ENCODE data around the gene ROR1. TPM values are rescaled to one million over a fixed set of nuclear protein-coding genes. Genes with fewer than 3 reads are reported as not detected.

Gene ROR1
- total RNA-seq, 1 donor = 0.10 TPM

DNA sequence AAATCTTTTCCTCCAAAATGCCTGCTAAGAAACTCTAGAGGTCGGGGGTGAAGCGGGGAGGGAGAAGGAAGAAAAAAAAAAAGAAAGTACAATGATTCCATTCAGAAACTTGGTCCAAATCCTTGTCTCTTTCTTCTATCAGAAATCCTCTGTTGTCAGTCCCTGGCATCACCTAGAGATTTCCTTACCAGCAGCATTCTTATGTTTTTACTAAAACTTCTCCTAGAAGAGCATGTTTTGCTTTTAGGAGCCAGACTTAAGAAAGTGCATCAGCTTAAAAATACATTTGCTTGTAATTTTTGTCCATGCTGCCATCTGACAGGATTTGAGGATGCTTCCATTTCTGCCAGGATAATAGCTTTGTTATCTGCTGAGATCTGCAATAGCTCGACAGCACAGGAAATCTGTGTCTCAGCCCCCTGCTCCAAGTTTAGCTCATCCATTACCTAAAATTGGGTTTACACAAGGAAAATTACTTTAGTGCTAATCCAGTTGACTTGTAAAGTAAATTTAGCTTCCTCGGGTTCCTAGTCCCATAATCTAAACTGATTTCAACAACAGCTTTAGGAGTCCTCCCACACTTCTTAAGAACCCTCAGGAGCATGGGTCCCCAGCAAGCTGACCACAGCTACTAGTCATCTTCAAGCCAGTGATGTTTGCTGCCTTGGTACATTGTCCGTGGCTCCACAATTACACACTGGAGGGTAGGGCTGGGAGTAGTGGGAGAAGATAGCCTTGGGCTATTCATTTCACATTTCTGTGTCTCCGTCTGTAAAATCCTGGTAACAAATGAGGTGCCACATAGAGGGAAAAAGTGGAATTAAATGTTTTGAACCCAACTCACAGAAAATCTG, 337.3 kb downstream of the ROR1 start:
- H3K27me3 ChIP-seq (ENCODE audit: insufficient read depth, low read length) = no peaks in the 10 kb centered on the region
- H3K9me3 ChIP-seq (ENCODE audit: low read depth, low read length) = no peaks in the 10 kb centered on the region
- H3K4me1 ChIP-seq (ENCODE audit: insufficient read depth, low read length) = no peaks in the 10 kb centered on the region
- no peak overlapping the region for H3K4me3 ChIP-seq (ENCODE audit: low read length)

GRCh38 chr1:64111787-64112186, 338.0 kb downstream of the ROR1 start:
- Histone ChIP-seq H3K4me1 (ENCODE audit: insufficient read depth, low read length) (no peaks in the 10 kb centered on the region), H3K9me3 (ENCODE audit: low read depth, low read length) (no peaks in the 10 kb centered on the region), H3K4me3 (ENCODE audit: low read length) (no peak overlapping the region), H3K27me3 (ENCODE audit: insufficient read depth, low read length) (no peaks in the 10 kb centered on the region)

DNA sequence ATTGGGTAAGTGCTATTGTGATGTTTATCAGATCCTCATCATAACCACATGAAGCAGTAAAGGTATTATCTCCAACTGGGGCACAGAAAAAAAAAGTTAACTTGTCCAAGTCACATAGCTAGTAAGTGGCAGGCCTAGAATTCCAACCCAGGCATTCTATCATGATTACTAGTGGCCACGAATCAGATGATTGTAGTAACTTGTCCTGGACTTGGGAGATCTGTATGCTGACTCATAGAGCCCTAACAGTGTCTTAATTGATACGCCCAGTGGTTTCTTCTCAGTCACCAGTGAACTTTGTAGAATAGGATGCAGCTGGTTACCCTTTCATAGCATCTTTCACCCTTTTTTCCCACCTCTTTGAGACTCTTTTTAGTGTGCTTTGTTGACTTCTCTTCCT, 338.5 kb downstream of the ROR1 start:
- no peaks in the 10 kb centered on the region for H3K9me3 ChIP-seq (ENCODE audit: low read depth, low read length)

DNA sequence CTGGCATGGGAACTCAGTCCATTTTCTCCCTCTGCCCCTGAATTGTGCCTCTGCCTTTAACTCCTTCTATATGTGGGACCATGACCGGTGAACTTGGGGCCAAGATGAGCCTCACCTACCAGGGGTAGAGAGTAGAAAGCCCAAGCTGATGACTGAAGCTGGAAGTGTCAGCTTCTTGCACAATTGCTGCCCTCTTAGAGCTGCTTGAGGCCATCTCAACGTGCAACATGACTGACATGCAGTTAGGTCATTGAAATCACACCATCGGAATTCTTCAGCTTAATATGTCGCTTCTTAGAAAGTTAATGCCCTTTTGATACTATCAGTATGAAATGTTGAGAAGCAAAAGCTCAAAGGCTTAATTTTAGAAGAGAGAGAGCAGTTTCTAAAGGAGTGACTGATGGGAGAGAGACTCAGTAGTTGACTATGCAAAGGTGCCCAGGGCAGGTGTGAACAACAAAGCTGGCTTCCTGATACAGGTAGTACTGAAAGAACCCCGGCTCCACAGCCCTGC, 340.3 kb downstream of the ROR1 start:
- H3K4me1 ChIP-seq (ENCODE audit: insufficient read depth, low read length) = no peaks in the 10 kb centered on the region
- H3K4me3 ChIP-seq (ENCODE audit: low read length) = no peak overlapping the region
- no peaks in the 10 kb centered on the region for H3K27me3 ChIP-seq (ENCODE audit: insufficient read depth, low read length)
- H3K9me3 ChIP-seq (ENCODE audit: low read depth, low read length) = no peaks in the 10 kb centered on the region

More for the DNA sequence above, 338.5 kb downstream of the ROR1 start:
- Histone ChIP-seq H3K4me1 (ENCODE audit: insufficient read depth, low read length) (no peaks in the 10 kb centered on the region), H3K4me3 (ENCODE audit: low read length) (no peak overlapping the region), H3K27me3 (ENCODE audit: insufficient read depth, low read length) (no peaks in the 10 kb centered on the region)

GRCh38 chr1:64116537-64116936, 342.7 kb downstream of the ROR1 start:
- H3K27me3 ChIP-seq (ENCODE audit: insufficient read depth, low read length) = no peaks in the 10 kb centered on the region
- H3K4me3 ChIP-seq (ENCODE audit: low read length) = no peak overlapping the region
- H3K9me3 ChIP-seq (ENCODE audit: low read depth, low read length) = no peaks in the 10 kb centered on the region
- H3K4me1 ChIP-seq (ENCODE audit: insufficient read depth, low read length) = no peaks in the 10 kb centered on the region

DNA sequence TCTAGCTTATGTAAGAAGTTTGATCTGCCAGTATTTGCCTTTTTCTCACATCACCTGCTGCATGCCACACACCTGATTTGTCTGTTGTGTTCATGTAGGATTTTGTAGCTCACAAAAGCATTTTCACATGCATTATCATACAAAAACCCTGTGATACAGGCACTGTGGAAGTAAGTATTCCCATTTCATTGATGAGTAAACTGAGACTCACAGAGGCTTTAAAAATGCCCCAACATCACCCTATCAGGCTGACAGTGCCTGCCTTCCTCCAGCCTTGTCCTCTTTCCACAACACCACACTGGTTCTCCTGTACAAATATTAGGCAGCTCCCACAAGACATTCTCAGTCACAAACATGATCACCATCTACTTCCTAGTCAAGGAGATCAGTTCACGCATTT, 343.7 kb downstream of the ROR1 start:
- Histone ChIP-seq H3K4me1 (ENCODE audit: insufficient read depth, low read length) (no peaks in the 10 kb centered on the region), H3K9me3 (ENCODE audit: low read depth, low read length) (no peaks in the 10 kb centered on the region), H3K4me3 (ENCODE audit: low read length) (no peak overlapping the region), H3K27me3 (ENCODE audit: insufficient read depth, low read length) (no peaks in the 10 kb centered on the region)

DNA sequence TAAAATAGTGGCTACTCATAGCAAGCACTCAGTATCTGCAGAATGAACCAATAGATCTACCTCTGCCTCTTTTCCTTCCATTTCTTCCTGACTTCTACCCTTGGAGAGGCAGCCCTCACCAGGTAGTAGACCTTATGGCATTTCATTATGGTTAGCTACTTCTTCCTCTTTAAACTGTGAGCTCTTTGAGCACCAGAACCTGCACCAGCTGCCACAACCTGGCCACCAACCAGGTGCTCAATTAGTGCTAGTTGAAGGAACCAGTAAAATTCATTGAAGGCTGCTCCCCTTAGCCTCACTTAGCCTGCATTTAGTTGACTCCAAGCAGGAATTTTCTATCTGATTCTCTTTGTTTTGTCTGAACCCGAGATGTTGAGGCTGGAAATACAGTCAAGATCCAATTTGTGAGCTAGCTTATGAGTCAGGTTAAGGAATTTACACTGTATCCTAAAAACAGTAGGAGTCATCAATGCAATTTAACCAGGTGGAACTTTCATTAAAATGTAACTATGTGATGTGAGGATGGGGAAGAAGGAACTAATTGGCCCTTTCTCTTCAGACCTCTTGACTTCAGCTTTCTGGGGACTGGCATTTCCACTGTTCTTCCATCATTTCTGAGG, 348.1 kb downstream of the ROR1 start:
- no peaks in the 10 kb centered on the region for H3K27me3 ChIP-seq (ENCODE audit: insufficient read depth, low read length)
- H3K9me3 ChIP-seq (ENCODE audit: low read depth, low read length) = no peaks in the 10 kb centered on the region
- H3K4me3 ChIP-seq (ENCODE audit: low read length) = no peak overlapping the region
- no peaks in the 10 kb centered on the region for H3K4me1 ChIP-seq (ENCODE audit: insufficient read depth, low read length)

- no peaks in the 10 kb centered on the region for H3K27me3 ChIP-seq (ENCODE audit: insufficient read depth, low read length)
- no peak overlapping the region for H3K4me3 ChIP-seq (ENCODE audit: low read length)
- no peaks in the 10 kb centered on the region for H3K9me3 ChIP-seq (ENCODE audit: low read depth, low read length)
- no peaks in the 10 kb centered on the region for H3K4me1 ChIP-seq (ENCODE audit: insufficient read depth, low read length)
Observed at GRCh38 chr1:64122588-64122987, 348.8 kb downstream of the ROR1 start.

GRCh38 chr1:64124704-64125440, 351.1 kb downstream of the ROR1 start:
- no peaks in the 10 kb centered on the region for H3K4me1 ChIP-seq (ENCODE audit: insufficient read depth, low read length)
- H3K9me3 ChIP-seq (ENCODE audit: low read depth, low read length) = no peaks in the 10 kb centered on the region
- no peak overlapping the region for H3K4me3 ChIP-seq (ENCODE audit: low read length)
- H3K27me3 ChIP-seq (ENCODE audit: insufficient read depth, low read length) = no peaks in the 10 kb centered on the region

DNA sequence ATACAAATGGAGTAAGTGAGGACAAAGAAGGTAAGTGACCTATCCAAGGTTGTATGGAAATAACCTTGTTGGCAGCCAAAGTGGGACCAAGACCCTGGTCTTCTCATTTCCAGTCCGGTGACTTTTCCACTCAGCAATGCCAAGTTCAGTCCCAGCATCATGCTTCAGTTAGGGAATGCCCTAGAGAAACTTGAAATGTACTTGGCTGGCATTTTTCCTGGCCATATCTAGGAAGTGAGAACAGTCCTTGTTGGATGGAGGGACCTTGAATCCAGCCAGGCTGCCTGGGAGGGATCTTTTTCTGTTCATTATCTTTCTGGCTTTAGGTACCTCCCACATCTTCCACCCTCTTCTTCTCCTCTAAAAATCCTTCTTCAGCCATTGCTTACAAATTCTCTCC, 352.8 kb downstream of the ROR1 start:
- H3K27me3 ChIP-seq (ENCODE audit: insufficient read depth, low read length) = no peaks in the 10 kb centered on the region
- H3K4me3 ChIP-seq (ENCODE audit: low read length) = no peak overlapping the region
- H3K4me1 ChIP-seq (ENCODE audit: insufficient read depth, low read length) = no peaks in the 10 kb centered on the region
- H3K9me3 ChIP-seq (ENCODE audit: low read depth, low read length) = no peaks in the 10 kb centered on the region

DNA sequence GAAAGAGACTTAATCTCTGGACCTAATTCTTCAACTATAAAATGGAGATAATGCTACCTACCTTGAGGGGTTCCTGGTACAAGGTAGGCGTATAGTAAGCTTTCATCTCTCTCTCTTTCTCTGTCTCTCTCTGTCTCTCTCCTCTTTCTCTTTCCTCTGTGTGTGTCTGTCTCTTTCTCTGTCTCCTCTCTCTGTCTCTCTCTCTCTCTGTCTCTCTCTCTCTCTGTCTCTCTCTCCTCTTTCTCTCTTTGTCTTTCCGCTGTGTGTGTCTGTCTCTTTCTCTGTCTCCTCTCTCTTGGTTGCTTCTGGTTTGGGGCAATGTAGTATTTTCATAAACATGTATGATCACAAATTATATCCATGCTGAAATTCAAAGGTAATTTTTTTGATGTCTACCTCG, 353.5 kb downstream of the ROR1 start:
- Histone ChIP-seq H3K27me3 (ENCODE audit: insufficient read depth, low read length) (no peaks in the 10 kb centered on the region), H3K9me3 (ENCODE audit: low read depth, low read length) (no peaks in the 10 kb centered on the region), H3K4me3 (ENCODE audit: low read length) (no peak overlapping the region), H3K4me1 (ENCODE audit: insufficient read depth, low read length) (no peaks in the 10 kb centered on the region)

GRCh38 chr1:64129701-64130100, 355.9 kb downstream of the ROR1 start:
- Histone ChIP-seq H3K4me1 (ENCODE audit: insufficient read depth, low read length) (no peaks in the 10 kb centered on the region), H3K27me3 (ENCODE audit: insufficient read depth, low read length) (no peaks in the 10 kb centered on the region), H3K4me3 (ENCODE audit: low read length) (no peak overlapping the region), H3K9me3 (ENCODE audit: low read depth, low read length) (no peaks in the 10 kb centered on the region)

- no peaks in the 10 kb centered on the region for H3K9me3 ChIP-seq (ENCODE audit: low read depth, low read length)
- no peaks in the 10 kb centered on the region for H3K27me3 ChIP-seq (ENCODE audit: insufficient read depth, low read length)
- no peak overlapping the region for H3K4me3 ChIP-seq (ENCODE audit: low read length)
- H3K4me1 ChIP-seq (ENCODE audit: insufficient read depth, low read length) = no peaks in the 10 kb centered on the region
Observed at GRCh38 chr1:64131155-64131554, 357.3 kb downstream of the ROR1 start.

GRCh38 chr1:64133036-64133435, 359.2 kb downstream of the ROR1 start:
- H3K4me3 ChIP-seq (ENCODE audit: low read length) = no peak overlapping the region

More at GRCh38 chr1:64133036-64133435, 359.2 kb downstream of the ROR1 start:
- Histone ChIP-seq H3K27me3 (ENCODE audit: insufficient read depth, low read length) (no peaks in the 10 kb centered on the region), H3K9me3 (ENCODE audit: low read depth, low read length) (no peaks in the 10 kb centered on the region), H3K4me1 (ENCODE audit: insufficient read depth, low read length) (no peaks in the 10 kb centered on the region)

All from mononuclear cell (primary cell).